Measurements from ENCODE around the gene METTL4. TPM values are rescaled to one million over a fixed set of nuclear protein-coding genes. Genes with fewer than 3 reads are reported as not detected.

Gene METTL4
- total and polyA plus RNA-seq, 8 donors, result 1.9 to 6.3 (median 2.9) TPM

- peaks cover 0 to 6% (median 0%) of the 10 kb centered on the region in 3 donors for H3K36me3 ChIP-seq
- no peaks in the 10 kb centered on the region for H3K27me3 ChIP-seq
- no peaks in the 10 kb centered on the region for H3K9me3 ChIP-seq
- intact Hi-C loops (cut with DNase I), result no loop called here
- no peak overlapping the region for H3K27ac ChIP-seq
- no peaks in the 10 kb centered on the region for H3K4me1 ChIP-seq
- FAIRE-seq, result no peak
- no peak for TF ChIP-seq CTCF (IDR thresholded peaks at IDR 0.05)
- DNase-seq, result no peak
- ATAC-seq, result no peak
- 75 to 81% methylated on average over 4 of the region's 4 CpGs for WGBS, 2 donors
- H3K4me3 ChIP-seq, result no peak overlapping the region
Observed at GRCh38 chr18:2554696-2555095, 16.6 kb downstream of the METTL4 start.

GRCh38 chr18:2551425-2551824 lies 19.9 kb downstream of the METTL4 start:
- ATAC-seq (no peak), FAIRE-seq (no peak), DNase-seq (no peak)
- Histone ChIP-seq H3K4me3 (no peak overlapping the region), H3K27ac (no peak overlapping the region), H3K36me3 (peaks cover 0 to 6% (median 0%) of the 10 kb centered on the region in 3 donors), H3K4me1 (no peaks in the 10 kb centered on the region), H3K9me3 (no peaks in the 10 kb centered on the region), H3K27me3 (no peaks in the 10 kb centered on the region)
- intact Hi-C loops (cut with DNase I), result no loop called here
- TF ChIP-seq CTCF (IDR thresholded peaks at IDR 0.05), result no peak
- WGBS, 2 donors, result 77 to 95% methylated on average over 3 of the region's 3 CpGs

GRCh38 chr18:2549462-2549861 lies 21.8 kb downstream of the METTL4 start:
- WGBS, 2 donors, result 94 to 95% methylated on average over 2 of the region's 2 CpGs
- no peak overlapping the region for H3K27ac ChIP-seq
- no peak for TF ChIP-seq CTCF (IDR thresholded peaks at IDR 0.05)
- FAIRE-seq, result no peak
- no peaks in the 10 kb centered on the region for H3K9me3 ChIP-seq
- no peaks in the 10 kb centered on the region for H3K4me1 ChIP-seq
- no peak overlapping the region for H3K4me3 ChIP-seq
- ATAC-seq, result no peak
- no peaks in the 10 kb centered on the region for H3K27me3 ChIP-seq
- no peak for DNase-seq
- peaks cover 0 to 6% (median 0%) of the 10 kb centered on the region in 3 donors for H3K36me3 ChIP-seq
- intact Hi-C loops (cut with DNase I), result loop anchor here in 1 of 3 donors (5.0 to 10.0 kb wide), 2 partner anchors 965 to 1692 kb away; no protein-coding TSS in a partner anchor

- FAIRE-seq, result peak; percentile 80
- no peaks in the 10 kb centered on the region for H3K9me3 ChIP-seq
- WGBS, 2 donors, result 46% methylated on average over 4 of the region's 4 CpGs
- no peaks in the 10 kb centered on the region for H3K4me1 ChIP-seq
- peak in 3 of 4 donors; percentile 77 to 82 (median 80) for ATAC-seq
- H3K27ac ChIP-seq, result no peak overlapping the region
- H3K27me3 ChIP-seq, result no peaks in the 10 kb centered on the region
- TF ChIP-seq CTCF (IDR thresholded peaks at IDR 0.05), result peak; percentile 9 to 48 (median 26)
- no peak overlapping the region for H3K4me3 ChIP-seq
- H3K36me3 ChIP-seq, result peaks cover 0 to 6% (median 0%) of the 10 kb centered on the region in 3 donors
- intact Hi-C loops (cut with DNase I), result loop anchor here in 1 of 3 donors (5.0 to 10.0 kb wide), 2 partner anchors 963 to 1690 kb away; no protein-coding TSS in a partner anchor
- no peak for DNase-seq
Observed at GRCh38 chr18:2547477-2548087, 23.7 kb downstream of the METTL4 start.

- no peak overlapping the region for H3K27ac ChIP-seq
- no peak for FAIRE-seq
- H3K4me1 ChIP-seq, result no peaks in the 10 kb centered on the region
Observed at GRCh38 chr18:2545155-2545554, 26.1 kb downstream of the METTL4 start.

More at GRCh38 chr18:2545155-2545554, 26.1 kb downstream of the METTL4 start:
- no peak for ATAC-seq
- Histone ChIP-seq H3K4me3 (no peak overlapping the region), H3K9me3 (no peaks in the 10 kb centered on the region), H3K27me3 (no peaks in the 10 kb centered on the region), H3K36me3 (no peaks in the 10 kb centered on the region)
- 25 to 27% methylated on average over 2 of the region's 2 CpGs for WGBS, 2 donors
- intact Hi-C loops (cut with DNase I), result loop anchor here in 1 of 3 donors (5.0 to 10.0 kb wide), 2 partner anchors 960 to 1688 kb away; no protein-coding TSS in a partner anchor
- TF ChIP-seq CTCF (IDR thresholded peaks at IDR 0.05), result no peak
- DNase-seq, result no peak
